ENCODE results near the gene IQSEC3.
"Not testable (repeated sequence)": the region's sequence is repeated elsewhere in the genome, so short reads cannot be mapped to it uniquely, and the experiment has no call there.

Gene IQSEC3

GRCh38 chr12:66428-66781 is at the start of gene IQSEC3:
IQSEC3 (plus strand) TSS chr12:66767; CDS start chr12:66883, 116 bp downstream.
- DNase-seq = not testable (repeated sequence)

GRCh38 chr12:17370-18340 is 48.9 kb upstream of the IQSEC3 start:
- DNase-seq = not testable (repeated sequence)

- DNase-seq = not testable (repeated sequence)
Observed at GRCh38 chr12:18821-19567, 47.6 kb upstream of the IQSEC3 start.

GRCh38 chr12:19906-20305 is 46.7 kb upstream of the IQSEC3 start:
- DNase-seq = not testable (repeated sequence)

- DNase-seq = no peak
Observed at GRCh38 chr12:20757-21156, 45.8 kb upstream of the IQSEC3 start.

GRCh38 chr12:21301-22189 is 45.0 kb upstream of the IQSEC3 start:
- DNase-seq = no peak

- no peak for DNase-seq
Observed at GRCh38 chr12:22190-22529, 44.4 kb upstream of the IQSEC3 start.

- no peak for DNase-seq
Observed at GRCh38 chr12:22530-23201, 43.9 kb upstream of the IQSEC3 start.

GRCh38 chr12:27904-28303 is 38.7 kb upstream of the IQSEC3 start:
- not testable (repeated sequence) for DNase-seq

- DNase-seq = not testable (repeated sequence)
Observed at GRCh38 chr12:38775-39174, 27.8 kb upstream of the IQSEC3 start.

GRCh38 chr12:39555-40265 is 26.9 kb upstream of the IQSEC3 start:
- not testable (repeated sequence) for DNase-seq

- DNase-seq = not testable (repeated sequence)
Observed at GRCh38 chr12:44352-44751, 22.2 kb upstream of the IQSEC3 start.

GRCh38 chr12:45235-45990 is 21.2 kb upstream of the IQSEC3 start:
- not testable (repeated sequence) for DNase-seq

- not testable (repeated sequence) for DNase-seq
Observed at GRCh38 chr12:45991-46358, 20.6 kb upstream of the IQSEC3 start.

- not testable (repeated sequence) for DNase-seq
Observed at GRCh38 chr12:46542-46941, 20.0 kb upstream of the IQSEC3 start.

- DNase-seq = not testable (repeated sequence)
Observed at GRCh38 chr12:47699-48226, 18.8 kb upstream of the IQSEC3 start.

GRCh38 chr12:49149-49548 is 17.4 kb upstream of the IQSEC3 start:
- not testable (repeated sequence) for DNase-seq

GRCh38 chr12:51087-51486 is 15.5 kb upstream of the IQSEC3 start:
- DNase-seq = not testable (repeated sequence)

- not testable (repeated sequence) for DNase-seq
Observed at GRCh38 chr12:51962-52361, 14.6 kb upstream of the IQSEC3 start.
